GM12872 (cell line): Measurements from ENCODE around the gene RBPJL.

Experiments used
- CTCF ChIP-seq: IDR thresholded peaks from 3 replicates; pipeline ENCODE4 v1.5.1; 2011; ENCODE audit warnings: low read depth, mild to moderate bottlenecking, low read length, moderate library complexity; ENCODE audit not compliant: insufficient read depth

Gene RBPJL

GRCh38 chr20:45345104-45345936, 38.7 kb downstream of the RBPJL start:
- TF ChIP-seq CTCF = no peak

DNA sequence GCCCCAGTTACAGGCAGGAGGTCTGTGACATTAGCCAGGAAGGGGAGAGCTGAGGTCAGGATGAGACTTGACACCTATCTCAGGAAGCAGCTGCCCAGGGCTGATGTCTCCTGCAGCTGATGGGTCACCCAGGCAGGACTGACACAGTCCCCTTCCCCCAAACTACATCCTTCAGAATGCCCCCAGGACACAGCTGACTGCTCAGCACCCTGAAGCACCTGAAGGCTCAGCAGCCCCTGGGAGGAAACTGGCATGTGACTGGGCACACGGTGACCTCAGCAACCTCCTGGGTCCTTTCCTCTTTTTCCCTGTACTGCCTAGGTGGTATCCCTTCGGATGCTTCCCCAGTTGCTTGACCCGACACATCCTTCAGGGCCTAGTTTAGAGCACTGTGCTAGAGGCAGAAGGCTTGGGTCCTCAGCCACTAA, 39.7 kb downstream of the RBPJL start:
- no peak for TF ChIP-seq CTCF

DNA sequence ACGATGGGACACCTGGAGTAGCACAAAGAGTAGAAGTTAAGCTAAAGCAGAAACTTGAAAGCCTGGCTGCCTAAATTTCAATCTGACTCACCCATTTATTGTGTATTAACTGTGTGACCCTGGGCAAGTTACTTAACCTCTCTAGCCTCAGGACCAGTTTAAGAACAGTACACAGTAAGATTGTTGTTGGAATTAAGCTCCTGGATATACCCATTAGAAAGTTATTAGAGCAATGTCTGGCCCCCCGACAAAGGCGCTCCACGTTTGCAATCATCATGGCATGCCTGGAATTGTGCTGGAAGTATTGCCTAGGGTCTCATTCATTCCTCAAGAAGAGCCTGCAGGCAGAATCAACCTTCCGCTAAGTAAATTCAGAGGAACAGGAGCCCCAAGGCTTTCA, 40.2 kb downstream of the RBPJL start:
- TF ChIP-seq CTCF = no peak

- no peak for TF ChIP-seq CTCF
These were observed 40.8 kb downstream of the RBPJL start for GRCh38 chr20:45347297-45347935.

- no peak for TF ChIP-seq CTCF
These were observed 41.5 kb downstream of the RBPJL start, which contains the start of gene SDC4 for GRCh38 chr20:45347936-45348778. Gene SDC4 (minus strand): TSS chr20:45348424. CDS start chr20:45348384, 40 bp downstream.

GRCh38 chr20:45350217-45350616, 43.6 kb downstream of the RBPJL start:
- TF ChIP-seq CTCF = no peak

- no peak for TF ChIP-seq CTCF
These were observed 46.1 kb downstream of the RBPJL start for GRCh38 chr20:45352729-45353128.
